ENCODE data around the gene ZMIZ1.

The ZMIZ1 gene

DNA sequence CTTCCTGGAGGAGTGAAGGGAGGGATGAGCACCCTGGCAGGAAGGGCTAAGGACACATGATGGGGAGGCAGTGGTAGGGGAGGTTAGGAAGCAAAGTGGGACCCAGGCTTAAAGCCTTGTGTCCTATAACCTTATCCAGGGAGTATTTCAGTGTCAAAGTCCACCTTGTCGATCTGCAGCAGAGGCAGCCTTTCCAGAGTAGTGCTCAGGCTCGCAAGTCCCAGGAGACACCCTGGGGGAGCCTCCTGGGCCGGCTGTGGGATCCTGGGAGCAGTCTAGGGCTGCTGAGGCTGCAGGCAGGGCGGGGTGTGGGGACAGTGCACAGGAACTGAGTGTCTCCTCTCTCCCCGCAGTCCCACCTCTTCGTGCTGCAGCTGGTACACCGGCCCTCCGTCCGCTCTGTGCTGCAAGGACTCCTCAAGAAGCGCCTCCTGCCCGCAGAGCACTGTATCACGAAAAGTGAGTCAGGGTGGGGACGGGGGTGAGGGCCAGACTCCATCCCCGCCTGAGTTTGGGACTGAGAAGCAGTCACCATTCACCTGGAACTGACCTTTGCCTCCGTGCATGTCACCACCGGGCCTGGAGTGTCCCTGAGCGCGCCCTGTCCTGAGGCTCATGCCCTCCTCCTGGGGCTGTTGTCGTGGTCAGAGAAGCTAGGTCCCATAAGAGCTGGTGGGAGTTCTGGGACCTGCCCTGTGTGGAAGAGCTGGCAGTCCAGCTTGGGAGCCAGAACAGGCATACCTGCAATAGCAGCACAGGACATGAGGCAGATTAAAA lies 233.2 kb downstream of the ZMIZ1 start:
- peaks cover 86% of the 10 kb centered on the region for H3K36me3 ChIP-seq
- H3K27me3 ChIP-seq (ENCODE audit: insufficient read depth, low read depth, severe bottlenecking), result no peaks in the 10 kb centered on the region
- no peak overlapping the region for H3K4me3 ChIP-seq (ENCODE audit: low read depth, low read length)
- no peak overlapping the region for H3K27ac ChIP-seq
- DNase-seq, result no peak
- no peaks in the 10 kb centered on the region for H3K9me3 ChIP-seq (ENCODE audit: severe bottlenecking)
- TF ChIP-seq, protein P1, sequence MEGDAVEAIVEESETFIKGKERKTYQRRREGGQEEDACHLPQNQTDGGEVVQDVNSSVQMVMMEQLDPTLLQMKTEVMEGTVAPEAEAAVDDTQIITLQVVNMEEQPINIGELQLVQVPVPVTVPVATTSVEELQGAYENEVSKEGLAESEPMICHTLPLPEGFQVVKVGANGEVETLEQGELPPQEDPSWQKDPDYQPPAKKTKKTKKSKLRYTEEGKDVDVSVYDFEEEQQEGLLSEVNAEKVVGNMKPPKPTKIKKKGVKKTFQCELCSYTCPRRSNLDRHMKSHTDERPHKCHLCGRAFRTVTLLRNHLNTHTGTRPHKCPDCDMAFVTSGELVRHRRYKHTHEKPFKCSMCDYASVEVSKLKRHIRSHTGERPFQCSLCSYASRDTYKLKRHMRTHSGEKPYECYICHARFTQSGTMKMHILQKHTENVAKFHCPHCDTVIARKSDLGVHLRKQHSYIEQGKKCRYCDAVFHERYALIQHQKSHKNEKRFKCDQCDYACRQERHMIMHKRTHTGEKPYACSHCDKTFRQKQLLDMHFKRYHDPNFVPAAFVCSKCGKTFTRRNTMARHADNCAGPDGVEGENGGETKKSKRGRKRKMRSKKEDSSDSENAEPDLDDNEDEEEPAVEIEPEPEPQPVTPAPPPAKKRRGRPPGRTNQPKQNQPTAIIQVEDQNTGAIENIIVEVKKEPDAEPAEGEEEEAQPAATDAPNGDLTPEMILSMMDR (IDR thresholded peaks at IDR 0.05; ENCODE audit: low read depth, low read length), result no peak

DNA sequence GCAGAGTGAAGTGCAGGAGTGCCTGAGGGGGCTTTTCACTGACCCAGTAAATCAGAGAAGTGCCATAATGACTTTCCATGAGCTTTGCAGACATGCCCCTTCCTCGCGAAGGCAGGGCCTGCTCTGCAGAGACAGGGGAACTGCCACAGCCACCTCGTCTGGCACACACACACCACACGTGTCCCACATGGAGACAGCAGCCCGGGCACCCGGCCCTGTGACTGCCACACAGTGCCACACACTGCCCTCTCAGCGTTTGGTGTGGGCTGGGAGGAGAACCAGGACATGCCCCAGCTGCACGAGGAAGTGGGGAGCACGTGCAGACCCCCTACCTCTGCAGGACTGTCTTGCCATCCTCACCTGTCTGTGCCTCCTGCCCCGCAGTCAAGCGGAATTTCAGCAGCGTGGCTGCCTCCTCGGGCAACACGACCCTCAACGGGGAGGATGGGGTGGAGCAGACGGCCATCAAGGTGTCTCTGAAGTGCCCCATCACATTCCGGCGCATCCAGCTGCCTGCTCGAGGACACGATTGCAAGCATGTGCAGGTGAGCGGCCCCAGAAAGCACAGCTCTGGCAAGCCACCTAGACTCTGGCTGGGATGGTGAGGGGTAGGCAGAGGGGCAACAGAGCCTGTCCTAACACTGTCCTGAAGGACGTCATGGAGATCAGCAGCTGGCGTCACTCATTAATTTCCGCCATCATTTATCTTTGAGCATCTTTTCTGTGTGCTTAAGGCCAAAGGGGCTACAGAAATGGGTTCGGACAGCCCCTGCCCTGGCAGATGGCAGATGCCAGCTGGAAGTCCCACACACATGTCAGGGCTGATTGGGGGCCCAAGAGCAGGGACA lies 235.1 kb downstream of the ZMIZ1 start:
- Histone ChIP-seq H3K27me3 (ENCODE audit: insufficient read depth, low read depth, severe bottlenecking) (no peaks in the 10 kb centered on the region), H3K36me3 (peaks cover 87% of the 10 kb centered on the region), H3K4me3 (ENCODE audit: low read depth, low read length) (no peak overlapping the region), H3K9me3 (ENCODE audit: severe bottlenecking) (no peaks in the 10 kb centered on the region), H3K27ac (no peak overlapping the region)
- DNase-seq, result no peak
- TF ChIP-seq, protein P1 (IDR thresholded peaks at IDR 0.05; ENCODE audit: low read depth, low read length), result no peak

DNA sequence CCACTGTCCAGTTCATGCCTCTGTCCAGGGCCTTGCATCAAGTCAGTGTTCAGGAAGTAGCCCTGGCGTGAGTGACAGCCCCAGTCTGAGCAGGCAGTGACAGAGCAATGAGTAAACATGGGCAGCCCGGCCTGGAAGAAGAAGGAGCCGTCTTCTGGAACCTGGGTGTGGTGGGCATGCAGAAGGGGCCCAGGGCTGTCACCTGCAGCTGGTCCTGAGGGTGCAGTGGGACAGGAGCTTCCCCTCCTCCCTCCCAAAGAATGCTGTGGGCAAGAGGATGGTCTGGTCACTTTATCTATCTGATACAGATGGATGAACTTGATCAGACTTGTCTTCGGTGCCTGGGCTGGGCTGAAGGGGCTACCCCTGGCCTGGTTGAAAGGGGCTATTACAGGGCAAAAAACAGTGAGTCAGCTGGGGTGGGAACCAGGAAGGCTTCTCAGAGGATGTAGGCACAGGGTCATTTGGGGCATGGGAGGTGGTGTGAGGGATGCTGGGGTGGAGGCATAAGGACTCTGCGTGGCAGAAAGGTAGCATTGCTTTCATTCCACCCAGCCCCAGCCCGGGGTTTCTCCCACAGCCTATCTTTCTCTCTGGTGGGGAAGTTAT lies 235.8 kb downstream of the ZMIZ1 start:
- TF ChIP-seq, protein P1 (IDR thresholded peaks at IDR 0.05; ENCODE audit: low read depth, low read length), result no peak
- no peaks in the 10 kb centered on the region for H3K9me3 ChIP-seq (ENCODE audit: severe bottlenecking)
- no peak for DNase-seq
- peaks cover 87% of the 10 kb centered on the region for H3K36me3 ChIP-seq
- H3K27ac ChIP-seq, result no peak overlapping the region
- no peaks in the 10 kb centered on the region for H3K27me3 ChIP-seq (ENCODE audit: insufficient read depth, low read depth, severe bottlenecking)
- no peak overlapping the region for H3K4me3 ChIP-seq (ENCODE audit: low read depth, low read length)

GRCh38 chr10:79305515-79305914 lies 236.7 kb downstream of the ZMIZ1 start:
- H3K27ac ChIP-seq, result no peak overlapping the region
- peaks cover 82% of the 10 kb centered on the region for H3K36me3 ChIP-seq
- no peaks in the 10 kb centered on the region for H3K27me3 ChIP-seq (ENCODE audit: insufficient read depth, low read depth, severe bottlenecking)
- TF ChIP-seq, protein P1 (IDR thresholded peaks at IDR 0.05; ENCODE audit: low read depth, low read length), result no peak
- no peak for DNase-seq
- H3K4me3 ChIP-seq (ENCODE audit: low read depth, low read length), result no peak overlapping the region
- H3K9me3 ChIP-seq (ENCODE audit: severe bottlenecking), result no peaks in the 10 kb centered on the region

- Histone ChIP-seq H3K27me3 (ENCODE audit: insufficient read depth, low read depth, severe bottlenecking) (no peaks in the 10 kb centered on the region), H3K4me3 (ENCODE audit: low read depth, low read length) (no peak overlapping the region), H3K9me3 (ENCODE audit: severe bottlenecking) (no peaks in the 10 kb centered on the region), H3K27ac (no peak overlapping the region), H3K36me3 (peaks cover 78% of the 10 kb centered on the region)
- DNase-seq, result no peak
- TF ChIP-seq, protein P1 (IDR thresholded peaks at IDR 0.05; ENCODE audit: low read depth, low read length), result no peak
Measured at GRCh38 chr10:79305988-79306387, 237.2 kb downstream of the ZMIZ1 start.

All from WERI-Rb-1 (cell line).